T-cell (primary cell): ENCODE data around the gene KLF5. TPM values are rescaled to one million over a fixed set of nuclear protein-coding genes. Genes with fewer than 3 reads are reported as not detected.

Source experiments
- ATAC-seq, 4 experiments: fragments of 200-7000 bp in 3 of 4; fragments of 150-1000 bp in 1 of 4; cut with Tn5 transposase; replicated peaks in 1 of 4; 1 replicate in 3 of 4; 2 replicates in 1 of 4; pipeline ENCODE4 v1.10.0; 2021; ENCODE audit warnings: moderate library complexity in 3 of 4, mild to moderate bottlenecking in 2 of 4, moderate number of reproducible peaks in 1 of 4
- CTCF ChIA-PET, 2 donors: fragments of 300-600 bp; sonication (Branson Sonifier 250); formaldehyde crosslinking; loops; one replicate each; lab custom pipeline; 2022; ENCODE audit warnings: antibody characterized with exemption in 2 of 2; lab: Charles Lee
- POLR2A ChIA-PET, 2 donors: fragments of 300-600 bp; sonication (Branson Sonifier 250); formaldehyde crosslinking; loops; one replicate each; lab custom pipeline; 2022; ENCODE audit warnings: antibody characterized with exemption in 2 of 2; lab: Charles Lee
- DNase-seq, 35 experiments: peaks; one replicate each; pipeline versions ENCODE4 v3.0.0 to v3.0.0-alpha.2; 2013 to 2023
- H3K27ac ChIP-seq: one replicate; pipeline ENCODE4 v1.5.1; 2013; ENCODE audit warnings: low read length
- H3K27me3 ChIP-seq, 2 experiments: replicated peaks in 1 of 2; 1 replicate in 1 of 2; 2 replicates in 1 of 2; pipeline versions ENCODE4 v1.6.1 to v1.7.0; 2013; ENCODE audit warnings: low read length in 1 of 2, mixed read lengths in 1 of 2; ENCODE audit not compliant: control insufficient read depth in 2 of 2, insufficient read depth in 2 of 2; ENCODE audit errors: extremely low read depth in 1 of 2
- H3K36me3 ChIP-seq, 2 donors: 1 replicate in 1 of 2; 2 replicates in 1 of 2; pipeline versions ENCODE4 v1.6.1 to v1.7.0; 2013; ENCODE audit warnings: low read length in 1 of 2; ENCODE audit not compliant: control insufficient read depth in 2 of 2, insufficient read depth in 1 of 2; ENCODE audit errors: extremely low read depth in 1 of 2
- H3K4me1 ChIP-seq, 2 experiments: 1 replicate in 1 of 2; 2 replicates in 1 of 2; pipeline versions ENCODE4 v1.6.1 to v1.7.0; 2013; ENCODE audit warnings: low read length in 2 of 2, mixed read lengths in 1 of 2; ENCODE audit not compliant: insufficient read depth in 2 of 2, control insufficient read depth in 1 of 2; ENCODE audit errors: extremely low read depth in 1 of 2
- H3K4me3 ChIP-seq, 2 donors: 1 replicate in 1 of 2; 2 replicates in 1 of 2; pipeline versions ENCODE4 v1.5.1 to v1.7.0; 2013; ENCODE audit warnings: mild to moderate bottlenecking in 2 of 2, low read length in 1 of 2, moderate library complexity in 1 of 2; ENCODE audit not compliant: control insufficient read depth in 1 of 2; ENCODE audit errors: extremely low read depth in 1 of 2
- H3K9me3 ChIP-seq: 2 replicates; pipeline ENCODE4 v1.7.0; 2013
- H3K27ac Mint-ChIP-seq, 2 donors: one replicate each; pipeline ENCODE4 v1.8.0; 2020 to 2021; ENCODE audit warnings: mild to moderate bottlenecking in 2 of 2, mixed read lengths in 2 of 2
- H3K27me3 Mint-ChIP-seq, 2 donors: one replicate each; pipeline ENCODE4 v1.8.0; 2021 to 2022; ENCODE audit warnings: mixed read lengths in 2 of 2
- H3K36me3 Mint-ChIP-seq: one replicate; pipeline ENCODE4 v1.8.0; 2021; ENCODE audit warnings: mixed read lengths
- H3K4me1 Mint-ChIP-seq, 3 donors: one replicate each; pipeline ENCODE4 v1.8.0; 2020 to 2022; ENCODE audit warnings: mixed read lengths in 3 of 3, mild to moderate bottlenecking in 1 of 3
- H3K4me3 Mint-ChIP-seq, 3 donors: one replicate each; pipeline ENCODE4 v1.8.0; 2020 to 2022; ENCODE audit warnings: mild to moderate bottlenecking in 3 of 3, mixed read lengths in 3 of 3, moderate library complexity in 3 of 3
- H3K9me3 Mint-ChIP-seq, 3 donors: one replicate each; pipeline ENCODE4 v1.8.0; 2020 to 2022; ENCODE audit warnings: mixed read lengths in 3 of 3
- WGBS: methylation state at CpG from one replicate; pipeline ENCODE4 v1.1.5; 2013; ENCODE audit warnings: missing lambda C conversion rate; ENCODE audit not compliant: insufficient coverage; 5-methylcytosine and 5-hydroxymethylcytosine counted together
- total RNA-seq, 35 experiments: library from RNA in 6 of 35; stranded (reverse) in 6 of 35; fragments of 120-200 nt in 1 of 35; gene quantifications; one replicate each; pipeline versions ENCODE4 v1.2.1 to v1.2.4 and lab custom pipeline; 2013 to 2026

KLF5 gene
- total RNA-seq, 5 donors from 2014 or later (not counting 1 experiment from before 2014, with no cell fraction given): 2.5 to 6.2 (median 4.3) TPM

DNA sequence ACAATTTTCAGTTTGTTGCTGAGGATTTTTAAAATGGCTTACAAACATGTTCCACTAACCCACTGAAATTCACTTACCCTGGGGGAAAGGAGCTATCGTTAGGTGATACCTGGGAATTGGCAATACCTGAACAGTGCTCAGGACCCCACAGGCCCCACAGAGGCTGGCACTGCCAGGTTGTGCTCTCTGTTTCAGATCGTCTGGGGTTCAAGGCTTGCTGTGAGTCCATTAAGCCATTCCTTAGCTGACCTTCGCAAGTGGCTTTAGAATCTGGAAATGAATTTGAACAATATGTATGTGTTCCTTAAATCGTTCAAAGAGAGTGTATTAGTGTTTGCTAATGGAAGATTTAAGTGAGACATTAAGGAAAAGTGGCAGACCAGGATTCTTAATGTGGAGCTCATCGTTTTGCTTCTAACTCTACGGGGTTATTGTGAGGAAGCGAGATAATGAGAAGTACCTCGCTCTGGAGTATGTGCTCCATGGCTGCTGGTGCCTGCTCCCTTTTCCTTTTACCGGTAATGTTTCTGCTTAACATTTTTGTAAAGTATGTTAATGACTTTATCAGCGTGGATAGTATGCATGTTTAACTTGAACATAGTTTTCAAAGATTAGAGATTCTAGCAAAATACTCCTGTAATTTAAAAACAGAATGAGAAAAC is 13.6 kb downstream of the KLF5 start:
- no peaks in the 10 kb centered on the region for H3K27me3 Mint-ChIP-seq
- Histone ChIP-seq H3K4me1 (peaks cover 0 to 4% of the 10 kb centered on the region in 2 experiments), H3K4me3 (no peak overlapping the region), H3K27me3 (no peaks in the 10 kb centered on the region), H3K9me3 (no peaks in the 10 kb centered on the region), H3K36me3 (no peaks in the 10 kb centered on the region), H3K27ac (no peak overlapping the region)
- no peaks in the 10 kb centered on the region for H3K9me3 Mint-ChIP-seq
- CTCF ChIA-PET: interaction anchor here in 1 of 2 donors (0.6 kb wide), 1 partner anchor 12 kb away, joined by 6 read pairs; no protein-coding TSS in a partner anchor
- H3K36me3 Mint-ChIP-seq: peaks cover 3% of the 10 kb centered on the region
- no peak overlapping the region for H3K27ac Mint-ChIP-seq
- no peak for ATAC-seq
- peaks cover 0 to 4% (median 3%) of the 10 kb centered on the region in 3 donors for H3K4me1 Mint-ChIP-seq
- WGBS: 87% methylated on average over 8 of the region's 10 CpGs
- POLR2A ChIA-PET: interaction anchor here in 1 of 2 donors (0.5 kb wide), 1 partner anchor 55 kb away, joined by 5 read pairs; no protein-coding TSS in a partner anchor
- no peak for DNase-seq
- H3K4me3 Mint-ChIP-seq: no peak overlapping the region

DNA sequence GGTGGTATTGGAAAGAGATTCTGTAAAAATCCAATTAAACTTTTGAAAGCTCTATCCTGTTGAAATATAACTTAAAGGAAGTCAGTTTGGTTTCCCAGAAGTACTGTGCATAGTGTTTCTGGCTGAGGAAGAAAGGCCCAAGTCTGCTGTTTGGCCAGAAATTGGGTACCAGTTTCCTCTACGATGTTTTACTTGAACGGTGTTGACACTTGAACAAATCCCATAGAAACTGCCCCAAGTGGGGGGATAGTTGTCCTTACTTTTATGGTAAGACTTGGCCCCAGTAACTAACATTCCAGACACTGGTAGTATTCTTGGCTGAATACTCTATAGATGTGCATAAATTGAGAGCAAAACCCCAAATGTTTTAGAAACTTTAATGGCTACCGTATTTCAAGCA is 14.2 kb downstream of the KLF5 start:
- Histone ChIP-seq H3K36me3 (no peaks in the 10 kb centered on the region), H3K9me3 (no peaks in the 10 kb centered on the region), H3K27ac (no peak overlapping the region), H3K4me1 (peaks cover 0 to 4% of the 10 kb centered on the region in 2 experiments), H3K27me3 (no peaks in the 10 kb centered on the region), H3K4me3 (no peak overlapping the region)
- H3K36me3 Mint-ChIP-seq: peaks cover 3% of the 10 kb centered on the region
- CTCF ChIA-PET: no interaction called here
- DNase-seq: no peak
- H3K9me3 Mint-ChIP-seq: no peaks in the 10 kb centered on the region
- POLR2A ChIA-PET: no interaction called here
- no peaks in the 10 kb centered on the region for H3K27me3 Mint-ChIP-seq
- H3K4me1 Mint-ChIP-seq: peaks cover 0 to 4% (median 3%) of the 10 kb centered on the region in 3 donors
- no peak for ATAC-seq
- H3K27ac Mint-ChIP-seq: no peak overlapping the region
- no CpG with 5 or more reads among the region's 3 CpGs for WGBS
- no peak overlapping the region for H3K4me3 Mint-ChIP-seq

DNA sequence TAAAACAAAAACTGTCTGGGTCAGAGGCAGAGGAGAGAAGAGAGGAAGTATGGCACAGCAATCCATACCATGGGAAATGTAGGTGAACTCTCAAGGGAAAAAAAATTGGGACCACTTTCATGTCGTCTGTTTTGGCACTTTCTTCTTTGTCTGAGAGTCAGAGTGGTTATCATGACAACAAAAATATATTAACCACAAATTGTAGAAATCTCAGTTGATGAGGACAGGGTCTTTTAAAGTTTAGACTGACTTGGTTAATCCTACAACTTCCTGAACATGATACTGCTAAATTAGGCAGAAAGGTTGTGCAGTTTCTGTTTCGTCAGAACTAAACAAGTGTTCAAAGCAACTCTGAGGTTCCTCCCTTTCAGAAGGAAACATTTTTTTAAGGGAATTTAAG is 15.2 kb downstream of the KLF5 start:
- Mint-ChIP-seq H3K27ac (no peak overlapping the region), H3K4me3 (no peak overlapping the region), H3K4me1 (peaks cover 0 to 4% (median 3%) of the 10 kb centered on the region in 3 donors), H3K9me3 (no peaks in the 10 kb centered on the region), H3K36me3 (peaks cover 3% of the 10 kb centered on the region), H3K27me3 (no peaks in the 10 kb centered on the region)
- Histone ChIP-seq H3K27ac (no peak overlapping the region), H3K27me3 (no peaks in the 10 kb centered on the region), H3K36me3 (no peaks in the 10 kb centered on the region), H3K4me3 (no peak overlapping the region), H3K9me3 (no peaks in the 10 kb centered on the region), H3K4me1 (peaks cover 0 to 4% of the 10 kb centered on the region in 2 experiments)
- POLR2A ChIA-PET: interaction anchor here in 1 of 2 donors (0.7 kb wide), 1 partner anchor 534 kb away, joined by 4 read pairs; no protein-coding TSS in a partner anchor
- no CpG with 5 or more reads among the region's 2 CpGs for WGBS
- no peak for DNase-seq
- ATAC-seq: no peak
- CTCF ChIA-PET: no interaction called here

DNA sequence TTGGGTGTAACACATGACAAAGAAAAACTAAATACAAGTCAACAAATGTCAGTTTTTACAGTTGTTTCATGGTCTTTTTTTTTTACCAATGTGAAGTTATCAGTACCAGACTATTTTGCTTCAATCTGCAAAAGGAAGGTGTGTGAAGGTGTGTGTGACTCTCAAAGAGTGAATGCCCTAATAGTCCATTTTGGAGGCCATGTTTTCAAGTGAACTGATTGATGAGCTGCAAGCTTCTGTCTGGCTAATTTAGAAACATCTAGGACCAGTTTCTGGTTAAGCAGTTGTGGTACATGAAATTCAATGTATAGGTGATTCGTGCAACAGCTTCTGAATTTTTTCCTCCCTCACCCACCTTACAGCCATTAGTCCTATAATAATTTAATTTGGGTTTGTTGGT is 16.1 kb downstream of the KLF5 start:
- WGBS: no CpG with 5 or more reads among the region's 1 CpG
- DNase-seq (no peak), ATAC-seq (no peak)
- peaks cover 3% of the 10 kb centered on the region for H3K36me3 Mint-ChIP-seq
- H3K4me3 Mint-ChIP-seq: no peak overlapping the region
- ChIA-PET POLR2A (interaction anchor here in 1 of 2 donors (0.6 kb wide), 1 partner anchor 240 kb away, joined by 3 read pairs; no protein-coding TSS in a partner anchor), CTCF (no interaction called here)
- Histone ChIP-seq H3K4me1 (peaks cover 0 to 4% of the 10 kb centered on the region in 2 experiments), H3K4me3 (no peak overlapping the region), H3K27ac (no peak overlapping the region), H3K9me3 (no peaks in the 10 kb centered on the region), H3K27me3 (no peaks in the 10 kb centered on the region), H3K36me3 (no peaks in the 10 kb centered on the region)
- H3K27me3 Mint-ChIP-seq: peaks cover 0 to 5% of the 10 kb centered on the region in 2 donors
- H3K27ac Mint-ChIP-seq: no peak overlapping the region
- H3K9me3 Mint-ChIP-seq: no peaks in the 10 kb centered on the region
- H3K4me1 Mint-ChIP-seq: peaks cover 0 to 4% (median 3%) of the 10 kb centered on the region in 3 donors

DNA sequence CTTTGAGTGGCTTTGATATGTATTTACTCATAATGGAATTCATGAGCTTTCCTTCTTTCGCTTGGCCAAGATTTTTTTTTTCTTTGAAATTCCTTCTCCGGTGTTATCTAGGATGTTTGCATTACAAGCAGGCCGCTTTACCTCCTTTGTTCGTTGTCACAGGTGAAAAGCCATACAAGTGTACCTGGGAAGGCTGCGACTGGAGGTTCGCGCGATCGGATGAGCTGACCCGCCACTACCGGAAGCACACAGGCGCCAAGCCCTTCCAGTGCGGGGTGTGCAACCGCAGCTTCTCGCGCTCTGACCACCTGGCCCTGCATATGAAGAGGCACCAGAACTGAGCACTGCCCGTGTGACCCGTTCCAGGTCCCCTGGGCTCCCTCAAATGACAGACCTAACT is 16.7 kb downstream of the KLF5 start:
- WGBS: 98% methylated on average over 14 of the region's 18 CpGs
- Mint-ChIP-seq H3K27ac (no peak overlapping the region), H3K27me3 (peaks cover 0 to 8% of the 10 kb centered on the region in 2 donors), H3K4me1 (peaks cover 0 to 4% (median 3%) of the 10 kb centered on the region in 3 donors), H3K9me3 (no peaks in the 10 kb centered on the region), H3K36me3 (peaks cover 3% of the 10 kb centered on the region), H3K4me3 (no peak overlapping the region)
- Histone ChIP-seq H3K27me3 (no peaks in the 10 kb centered on the region), H3K4me1 (peaks cover 0 to 4% of the 10 kb centered on the region in 2 experiments), H3K4me3 (no peak overlapping the region), H3K27ac (no peak overlapping the region), H3K9me3 (no peaks in the 10 kb centered on the region), H3K36me3 (no peaks in the 10 kb centered on the region)
- CTCF ChIA-PET: no interaction called here
- DNase-seq: no peak
- POLR2A ChIA-PET: interaction anchor here in 1 of 2 donors (0.6 kb wide), 1 partner anchor 240 kb away, joined by 3 read pairs; no protein-coding TSS in a partner anchor
- no peak for ATAC-seq

DNA sequence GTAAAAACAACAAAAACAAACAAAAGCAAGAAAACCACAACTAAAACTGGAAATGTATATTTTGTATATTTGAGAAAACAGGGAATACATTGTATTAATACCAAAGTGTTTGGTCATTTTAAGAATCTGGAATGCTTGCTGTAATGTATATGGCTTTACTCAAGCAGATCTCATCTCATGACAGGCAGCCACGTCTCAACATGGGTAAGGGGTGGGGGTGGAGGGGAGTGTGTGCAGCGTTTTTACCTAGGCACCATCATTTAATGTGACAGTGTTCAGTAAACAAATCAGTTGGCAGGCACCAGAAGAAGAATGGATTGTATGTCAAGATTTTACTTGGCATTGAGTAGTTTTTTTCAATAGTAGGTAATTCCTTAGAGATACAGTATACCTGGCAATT is 17.1 kb downstream of the KLF5 start:
- peaks cover 0 to 8% of the 10 kb centered on the region in 2 donors for H3K27me3 Mint-ChIP-seq
- Histone ChIP-seq H3K36me3 (no peaks in the 10 kb centered on the region), H3K27me3 (no peaks in the 10 kb centered on the region), H3K9me3 (no peaks in the 10 kb centered on the region), H3K4me3 (no peak overlapping the region), H3K4me1 (peaks cover 0 to 4% of the 10 kb centered on the region in 2 experiments), H3K27ac (no peak overlapping the region)
- DNase-seq (no peak), ATAC-seq (no peak)
- 86% methylated on average over 1 of the region's 2 CpGs for WGBS
- no peak overlapping the region for H3K4me3 Mint-ChIP-seq
- no peaks in the 10 kb centered on the region for H3K9me3 Mint-ChIP-seq
- POLR2A ChIA-PET: no interaction called here
- CTCF ChIA-PET: no interaction called here
- H3K4me1 Mint-ChIP-seq: peaks cover 0 to 4% (median 3%) of the 10 kb centered on the region in 3 donors
- H3K36me3 Mint-ChIP-seq: peaks cover 3% of the 10 kb centered on the region
- no peak overlapping the region for H3K27ac Mint-ChIP-seq
